Measurements from ENCODE around the gene PDE8B.
"Not testable (repeated sequence)": the region's sequence is repeated elsewhere in the genome, so short reads cannot be mapped to it uniquely, and the experiment has no call there.

PDE8B gene

DNA sequence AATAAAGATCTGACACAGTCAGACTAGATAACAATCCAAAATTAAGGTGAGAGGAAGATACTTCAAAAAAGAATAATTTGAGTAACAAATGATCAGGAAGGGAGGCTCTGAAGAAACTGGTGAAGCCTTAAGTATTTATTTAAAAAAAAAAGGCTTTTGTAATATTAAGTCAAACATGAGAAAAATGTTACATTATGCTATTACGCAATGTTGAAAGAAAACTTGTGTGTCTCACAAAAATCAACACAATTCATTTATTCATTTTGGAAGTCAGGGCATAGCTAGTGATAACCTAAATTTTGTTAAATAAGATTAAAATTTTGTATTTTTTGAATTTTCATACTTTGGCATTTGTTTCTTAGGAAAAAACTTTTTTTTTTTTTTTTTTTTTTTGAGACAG lies 253.4 kb downstream of the PDE8B start:
- no peak for DNase-seq

DNA sequence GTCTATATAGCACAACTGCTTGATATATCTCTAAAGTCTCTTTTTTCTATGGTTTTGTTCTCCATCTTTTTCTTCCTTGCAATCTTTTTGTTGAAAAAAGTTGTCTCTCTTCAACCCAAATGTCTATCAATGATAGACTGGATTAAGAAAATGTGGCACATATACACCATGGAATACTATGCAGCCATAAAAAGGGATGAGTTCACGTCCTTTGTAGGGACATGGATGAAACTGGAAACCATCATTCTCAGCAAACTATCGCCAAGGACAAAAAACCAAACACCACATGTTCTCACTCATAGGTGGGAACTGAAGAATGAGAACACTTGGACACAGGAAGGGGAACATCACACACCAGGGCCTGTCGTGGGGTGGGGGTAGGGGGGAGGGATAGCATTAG lies 258.4 kb downstream of the PDE8B start:
- not testable (repeated sequence) for DNase-seq

DNA sequence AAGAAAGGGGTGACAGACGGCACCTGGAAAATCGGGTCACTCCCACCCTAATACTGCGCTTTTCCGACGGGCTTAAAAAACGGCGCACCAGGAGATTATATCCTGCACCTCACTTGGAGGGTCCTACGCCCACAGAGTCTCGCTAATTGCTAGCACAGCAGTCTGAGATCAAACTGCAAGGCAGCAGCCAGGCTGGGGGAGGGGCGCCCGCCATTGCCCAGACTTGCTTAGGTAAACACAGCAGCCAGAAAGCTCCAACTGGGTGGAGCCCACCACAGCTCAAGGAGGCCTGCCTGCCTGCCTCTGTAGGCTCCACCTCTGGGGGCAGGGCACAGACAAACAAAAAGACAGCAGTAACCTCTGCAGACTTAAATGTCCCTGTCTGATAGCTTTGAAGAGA lies 264.6 kb downstream of the PDE8B start:
- not testable (repeated sequence) for DNase-seq
